Posterior vena cava (tissue), 2 donors: ENCODE data around the gene RGS3. TPM values are rescaled to one million over a fixed set of nuclear protein-coding genes. Genes with fewer than 3 reads are reported as not detected.

Experiments
- DNase-seq: peaks from one replicate; pipeline ENCODE4 v3.0.0-alpha.2; 2020; ENCODE audit warnings: low spot score
- intact Hi-C, 2 donors: fragments of 100-400 bp; cut with DNase I; formaldehyde crosslinking; loops; one replicate each; pipeline versions ENCODE4 v1.14.1 to v1.14.2; 2022 to 2023
- total RNA-seq, 2 donors: library from RNA; stranded (reverse); fragmentation: NEBNext Ultra II Directional; extraction: Animal tissue kit (Norgen Biotek cat#: 25700); gene quantifications; one replicate each; pipeline ENCODE4 v1.2.1, GENCODE V29; 2021
- donor health status: DM: yes; HTN: yes; CAD: no.
- donor health status: DM: yes; HTN: yes; CAD: no.

The RGS3 gene
- total RNA-seq, 2 donors from 2014 or later, result 66.2 to 71.4 TPM

DNA sequence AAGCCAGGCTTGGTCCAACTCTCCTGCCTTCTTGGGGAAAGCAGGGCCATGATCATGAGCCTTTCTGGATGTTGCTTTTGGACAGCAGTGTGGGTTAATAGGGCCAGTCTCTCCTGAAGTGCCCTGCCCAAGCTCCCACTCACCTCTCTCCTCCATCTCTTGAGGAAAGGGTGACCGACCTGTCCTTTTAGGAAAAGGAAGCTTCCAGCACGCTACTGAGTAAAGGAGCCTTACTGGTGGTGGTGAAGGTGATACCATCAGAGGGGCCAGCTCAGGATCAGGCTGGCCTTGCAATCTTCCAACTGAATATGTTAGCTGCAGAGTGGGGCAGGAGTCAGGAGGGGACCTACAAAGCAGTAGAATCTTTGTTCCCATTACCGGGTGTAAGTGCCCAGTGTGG lies 2.2 kb upstream of the RGS3 start:
- intact Hi-C loops, result no loop called here
- DNase-seq, result no peak

DNA sequence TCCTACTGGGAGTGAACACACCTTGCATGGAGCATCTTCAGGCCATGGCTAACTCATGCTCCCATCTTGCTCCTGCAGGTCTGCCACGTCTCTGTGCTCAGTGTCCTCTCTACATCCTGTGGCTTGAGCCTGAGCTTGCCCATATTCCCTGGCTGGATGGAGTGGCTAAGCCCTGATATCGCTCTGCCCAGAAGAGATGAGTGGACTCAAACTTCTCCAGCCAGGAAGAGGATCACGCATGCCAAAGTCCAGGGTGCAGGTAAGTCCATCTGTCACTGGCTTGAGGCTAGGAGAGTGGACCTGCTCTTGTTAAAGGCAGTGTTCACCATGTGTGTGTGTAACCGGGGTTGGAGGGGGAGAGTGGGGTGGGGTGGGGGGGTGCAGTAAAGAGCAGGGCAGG lies 1.6 kb upstream of the RGS3 start:
- intact Hi-C loops, result no loop called here
- DNase-seq, result no peak

DNA sequence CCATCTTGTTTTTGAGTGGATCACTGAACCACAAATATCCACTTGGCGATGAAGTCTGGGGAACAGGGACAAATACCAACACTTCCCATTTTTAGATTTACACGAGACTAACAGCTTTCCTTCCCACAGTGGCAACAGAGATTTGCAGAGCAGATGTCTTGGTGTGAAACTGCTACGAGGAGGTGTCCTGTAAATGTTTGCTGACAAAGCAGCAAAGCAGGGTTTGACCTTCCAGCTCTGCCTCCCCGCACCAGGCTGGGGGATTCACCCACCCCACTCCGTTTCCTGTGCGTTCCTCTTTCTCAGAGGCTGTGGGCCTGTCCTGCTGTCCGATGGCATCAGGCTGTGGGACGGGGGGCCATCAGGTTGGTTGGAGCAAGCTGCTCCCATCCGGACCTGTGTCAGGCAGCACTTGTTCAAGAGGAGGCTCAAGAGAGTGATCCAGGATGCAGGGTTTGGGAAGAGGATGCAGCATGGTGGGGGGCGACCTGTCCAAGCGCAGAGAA lies 693 bp upstream of the RGS3 start:
- DNase-seq, result no peak
- intact Hi-C loops, result no loop called here

DNA sequence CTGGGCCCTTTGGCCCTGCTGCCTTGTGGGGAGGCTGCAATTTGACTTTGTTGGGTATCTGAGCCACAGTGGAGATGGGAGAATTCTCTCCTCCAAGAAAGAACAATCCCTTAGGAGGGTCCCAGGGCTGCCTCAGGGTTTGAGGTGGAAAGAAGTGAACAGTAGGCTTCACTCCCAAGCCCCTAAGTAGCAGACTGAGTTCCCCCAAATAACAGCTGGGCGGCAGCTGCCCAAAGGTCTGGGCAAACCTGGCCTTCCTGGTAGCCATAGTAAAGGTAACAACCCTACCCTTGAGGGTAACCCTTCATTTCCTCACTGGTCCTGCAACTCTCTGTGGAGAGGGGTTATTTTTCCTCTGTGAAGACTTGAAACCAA lies 746 bp downstream of the RGS3 start:
- DNase-seq, result no peak
- intact Hi-C loops, result no loop called here

DNA sequence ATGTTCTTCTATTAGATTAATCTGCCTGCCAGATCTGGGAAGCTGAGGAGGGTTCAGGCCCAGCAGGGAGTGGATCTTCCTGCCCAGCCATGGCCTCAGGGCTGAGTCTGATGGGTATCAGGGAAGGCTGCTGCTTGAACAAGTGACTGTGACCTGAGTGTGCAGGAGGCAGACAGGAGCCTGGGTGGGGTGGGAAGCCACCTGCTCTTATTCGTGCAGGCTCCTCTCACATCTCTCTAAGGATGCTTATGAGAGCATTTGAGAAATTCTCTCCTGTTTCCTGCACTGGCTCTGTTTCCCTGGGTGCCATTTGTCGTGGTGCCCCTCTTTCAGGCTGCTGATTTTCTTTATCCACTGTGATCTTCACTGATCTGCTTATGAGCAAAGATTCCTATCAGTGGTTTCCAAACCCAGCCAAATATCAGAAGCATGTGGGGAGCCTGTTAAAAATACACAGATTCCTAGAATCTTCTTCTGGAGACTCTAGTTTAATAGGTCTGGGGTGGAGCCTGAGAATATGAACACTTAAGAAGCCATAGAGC lies 2.1 kb downstream of the RGS3 start:
- intact Hi-C loops, result no loop called here
- no peak for DNase-seq

DNA sequence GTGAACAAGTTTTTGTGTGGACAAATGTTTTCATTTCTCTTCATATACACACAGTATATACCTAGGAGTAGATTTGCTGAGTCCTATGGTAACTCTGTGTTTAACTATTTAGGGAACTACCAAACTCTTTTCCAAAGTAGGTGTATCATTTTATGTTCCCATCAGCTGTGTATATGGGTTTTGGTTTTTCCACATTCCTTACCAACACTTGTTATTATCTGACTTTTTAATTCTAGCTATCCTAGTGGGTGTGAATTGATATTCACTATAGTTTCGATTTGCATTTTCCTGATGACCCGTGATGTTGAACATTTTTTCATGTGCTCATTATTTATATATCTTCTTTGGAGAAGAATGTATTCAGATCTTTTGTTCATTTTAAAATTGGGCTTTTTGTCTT lies 3.7 kb downstream of the RGS3 start:
- DNase-seq, result no peak
- intact Hi-C loops, result no loop called here

DNA sequence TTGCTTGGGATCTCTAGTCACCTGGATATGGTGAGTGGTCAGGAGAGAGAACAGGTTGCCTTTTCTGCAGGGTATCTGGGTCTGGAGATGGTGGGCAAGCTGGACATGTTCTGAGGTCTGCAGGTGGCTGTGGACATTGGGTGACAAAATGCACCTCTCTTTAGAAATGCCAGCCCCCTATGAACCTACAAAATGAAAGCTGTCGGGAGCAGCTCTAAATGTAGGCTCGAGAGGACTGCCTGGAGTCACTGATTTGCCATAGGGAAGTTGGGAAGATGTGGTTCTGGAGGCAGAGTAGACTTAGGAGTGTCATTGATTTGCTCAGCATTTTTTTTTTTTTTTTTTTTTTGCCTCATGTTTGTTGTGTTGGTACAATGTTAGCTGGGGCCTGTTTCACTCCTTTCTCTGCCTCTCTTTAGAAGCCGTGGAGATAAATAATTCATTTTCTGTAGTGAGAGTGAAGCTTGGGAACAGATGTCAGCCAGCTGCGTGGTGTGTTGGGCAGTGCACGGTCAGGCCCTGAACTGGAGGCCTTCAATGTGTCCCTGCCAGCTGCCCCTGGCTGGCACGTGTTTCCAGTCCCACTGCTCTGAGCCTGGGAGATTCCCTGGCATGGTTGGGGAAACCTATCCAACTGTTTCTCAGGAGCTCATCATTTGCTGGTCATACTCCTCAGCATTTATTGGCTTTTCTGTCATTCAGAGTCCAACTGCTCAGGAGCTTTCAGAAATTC lies 5.4 kb downstream of the RGS3 start:
- intact Hi-C loops, result no loop called here
- DNase-seq, result no peak

DNA sequence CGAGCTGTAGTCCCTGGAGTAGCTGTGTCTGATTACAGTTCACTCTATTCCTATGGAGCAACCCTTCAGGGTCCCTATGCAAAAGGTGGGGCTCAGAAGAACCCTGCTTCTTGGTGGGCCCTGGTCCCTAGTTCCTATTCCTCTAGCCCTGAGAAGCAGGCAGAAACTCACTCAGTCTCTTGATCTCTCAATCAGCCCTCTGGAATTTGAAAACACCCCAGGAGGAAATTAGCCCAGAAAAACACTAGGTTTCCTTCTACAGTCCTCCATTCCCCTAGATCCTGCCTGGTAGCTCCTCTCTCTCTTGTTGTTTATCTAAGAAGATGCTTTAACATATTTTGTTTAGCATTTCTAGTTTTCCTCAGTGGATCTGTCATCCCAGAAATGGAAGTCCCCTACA lies 7.6 kb downstream of the RGS3 start:
- DNase-seq, result no peak
- intact Hi-C loops, result no loop called here

DNA sequence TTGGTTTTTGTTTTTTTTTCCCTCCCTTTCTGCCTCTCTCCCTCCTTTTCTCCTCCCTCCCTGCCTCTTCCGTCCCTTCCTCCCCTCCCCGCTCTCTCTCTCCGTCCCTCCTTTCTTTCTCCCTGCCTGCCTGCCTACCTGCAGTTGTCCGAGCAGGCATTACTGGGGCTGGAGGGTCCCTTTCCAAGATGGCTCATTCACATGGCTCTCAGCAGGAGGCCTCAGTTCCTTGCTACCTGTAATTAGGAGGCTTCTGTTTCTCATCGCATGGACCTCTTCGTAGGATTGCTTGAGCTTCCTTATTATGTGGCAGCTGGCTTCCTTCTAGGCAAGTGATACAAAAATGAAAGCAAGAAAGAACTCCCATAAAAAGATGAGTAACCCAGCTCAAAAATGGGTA lies 8.0 kb downstream of the RGS3 start:
- DNase-seq, result no peak
- intact Hi-C loops, result no loop called here

DNA sequence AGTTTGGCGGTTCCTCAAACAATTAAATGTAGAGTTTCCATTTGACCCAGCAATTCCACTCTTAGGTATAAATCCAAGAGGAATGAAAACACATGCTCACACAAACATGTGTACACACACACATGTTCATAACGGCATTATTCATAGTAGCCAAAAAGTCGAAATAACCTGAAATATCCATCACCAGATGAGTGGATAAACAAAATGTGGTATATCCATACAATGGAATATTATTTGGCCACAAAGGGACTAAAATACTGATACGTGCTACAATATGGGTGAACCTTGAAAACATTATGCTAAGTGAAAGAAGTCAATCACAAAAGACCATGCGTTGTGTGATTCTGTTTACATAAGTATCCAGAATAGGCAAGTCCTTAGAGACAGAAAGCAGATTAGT lies 8.7 kb downstream of the RGS3 start:
- DNase-seq, result no peak
- intact Hi-C loops, result no loop called here

DNA sequence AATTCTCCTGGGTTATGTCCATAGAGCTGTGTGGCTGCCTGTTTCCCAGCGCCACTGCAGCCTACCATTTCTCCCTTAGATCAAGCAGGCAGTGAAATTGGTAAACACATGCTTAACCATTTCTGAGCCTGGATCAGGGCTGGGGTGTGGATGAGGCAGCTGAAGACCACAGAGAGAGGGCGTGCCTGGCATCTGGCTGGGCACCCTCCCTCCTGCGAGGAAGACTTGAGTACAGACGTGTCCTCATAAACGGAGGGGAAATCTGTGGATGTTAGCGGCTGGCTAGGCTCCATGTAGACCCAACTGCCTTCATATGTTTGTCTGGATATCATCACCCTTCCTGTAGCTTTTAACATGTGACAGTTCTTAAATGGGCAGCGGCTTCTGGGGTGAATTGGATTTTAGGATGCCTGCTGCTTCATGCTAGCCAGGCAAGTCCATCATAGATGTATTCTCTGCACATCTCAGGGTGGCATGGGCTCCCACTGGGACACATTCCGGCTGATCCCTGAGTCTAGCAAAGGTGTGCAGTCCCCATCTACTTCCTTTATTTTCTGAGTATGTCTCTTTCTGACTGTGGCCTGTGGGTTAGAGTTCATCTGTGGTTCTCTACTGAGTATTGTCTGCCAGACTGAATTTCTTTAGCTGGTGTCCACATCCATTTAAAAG lies 11.0 kb downstream of the RGS3 start:
- intact Hi-C loops, result no loop called here
- no peak for DNase-seq

DNA sequence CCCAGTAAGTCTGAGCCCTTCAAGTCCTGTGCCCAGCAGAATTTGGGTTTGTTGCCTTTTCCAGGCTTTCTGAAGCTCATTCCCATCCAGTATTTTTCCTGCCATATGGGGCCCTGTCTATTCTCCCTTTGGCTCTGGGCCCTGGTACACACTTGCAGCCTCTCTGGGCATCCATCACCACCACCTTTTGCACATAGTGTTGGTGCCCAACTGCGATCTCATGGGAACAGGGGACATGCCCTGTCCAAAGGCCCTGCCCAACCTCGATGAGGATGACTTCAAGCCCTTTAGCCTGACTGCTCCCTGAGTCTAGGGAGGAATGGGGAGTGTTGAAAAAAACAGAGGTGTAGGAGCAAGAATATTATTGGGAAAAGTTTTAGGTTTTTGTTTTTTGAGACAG lies 11.5 kb downstream of the RGS3 start:
- intact Hi-C loops, result no loop called here
- no peak for DNase-seq

DNA sequence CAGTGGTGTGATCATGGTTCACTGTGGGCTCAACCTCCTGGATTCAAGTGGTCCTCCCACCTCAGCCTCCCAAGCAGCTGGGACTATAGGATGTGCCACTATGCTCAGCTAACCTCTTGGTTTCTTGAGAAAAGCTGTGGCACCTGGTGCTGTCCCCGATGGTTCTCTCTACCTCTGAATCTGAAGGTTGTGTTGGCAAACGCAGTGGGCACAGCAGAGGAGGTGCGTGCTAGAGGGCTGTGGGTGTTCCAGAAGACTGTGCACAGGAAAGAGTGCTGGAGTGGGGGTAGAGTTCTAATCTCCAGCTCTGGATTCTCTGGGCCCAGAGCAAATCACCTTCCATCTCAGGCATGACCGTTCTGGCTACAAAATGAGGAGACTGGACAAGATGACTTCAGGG lies 12.5 kb downstream of the RGS3 start:
- intact Hi-C loops, result no loop called here
- DNase-seq, result no peak

DNA sequence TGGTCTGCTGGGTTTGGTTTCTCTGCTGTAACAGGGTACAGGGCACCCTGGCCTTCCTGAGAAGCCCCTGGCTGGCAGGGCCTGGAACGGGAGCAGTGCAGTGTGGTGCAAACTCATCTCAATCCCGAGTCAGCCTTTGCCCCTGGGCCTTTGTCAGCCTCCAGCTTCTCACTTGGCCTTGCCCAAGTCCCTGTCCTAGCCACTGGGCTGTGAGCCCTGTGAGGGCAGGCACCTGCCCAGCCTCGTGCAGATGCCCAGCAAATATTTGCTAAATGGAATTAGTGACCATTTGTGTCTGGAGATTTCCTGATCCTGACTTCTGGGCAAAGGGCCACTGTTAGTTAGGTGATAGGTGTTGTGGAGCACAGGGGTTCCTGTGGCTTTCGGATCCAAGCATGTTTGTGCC lies 13.0 kb downstream of the RGS3 start:
- no peak for DNase-seq
- intact Hi-C loops, result no loop called here

DNA sequence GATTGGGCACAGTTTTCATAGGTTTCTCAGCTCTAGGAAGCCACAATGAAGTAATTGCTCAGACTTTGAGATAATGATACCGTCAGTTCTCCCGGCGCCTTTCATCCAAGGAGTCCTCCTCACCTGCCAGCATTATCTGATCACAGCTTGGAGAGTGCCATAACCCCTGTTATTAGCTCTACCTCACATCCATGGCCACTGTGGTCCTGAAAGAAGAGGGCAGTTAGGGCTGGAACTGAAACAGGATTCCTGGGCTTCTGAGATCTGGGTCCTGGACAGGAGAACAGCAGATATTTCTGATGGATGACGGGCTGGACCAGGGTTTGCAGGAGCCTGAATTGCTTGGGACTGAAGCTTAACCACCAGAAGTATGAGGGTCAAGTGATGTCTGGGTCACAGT lies 13.5 kb downstream of the RGS3 start:
- DNase-seq, result no peak
- intact Hi-C loops, result no loop called here

DNA sequence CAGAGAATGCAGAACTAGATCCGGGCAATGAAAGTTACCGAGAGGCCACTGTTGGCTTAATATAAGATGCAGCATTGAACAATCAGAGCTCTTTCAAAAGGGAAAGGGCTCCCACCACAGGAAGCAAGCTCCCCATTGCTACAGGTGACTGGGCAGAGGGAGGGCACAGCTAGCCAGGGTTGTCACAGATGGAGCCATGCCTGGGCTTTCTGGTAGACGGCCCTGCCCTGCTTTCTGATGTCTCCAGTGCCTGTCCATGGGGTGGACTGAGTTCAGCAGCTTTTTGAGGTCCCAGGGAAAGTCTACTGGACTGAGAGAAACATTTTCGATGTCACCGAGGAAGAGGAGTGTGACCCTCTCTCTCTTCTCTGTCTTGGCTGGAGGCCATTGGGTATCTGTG lies 14.1 kb downstream of the RGS3 start:
- intact Hi-C loops, result no loop called here
- DNase-seq, result no peak

DNA sequence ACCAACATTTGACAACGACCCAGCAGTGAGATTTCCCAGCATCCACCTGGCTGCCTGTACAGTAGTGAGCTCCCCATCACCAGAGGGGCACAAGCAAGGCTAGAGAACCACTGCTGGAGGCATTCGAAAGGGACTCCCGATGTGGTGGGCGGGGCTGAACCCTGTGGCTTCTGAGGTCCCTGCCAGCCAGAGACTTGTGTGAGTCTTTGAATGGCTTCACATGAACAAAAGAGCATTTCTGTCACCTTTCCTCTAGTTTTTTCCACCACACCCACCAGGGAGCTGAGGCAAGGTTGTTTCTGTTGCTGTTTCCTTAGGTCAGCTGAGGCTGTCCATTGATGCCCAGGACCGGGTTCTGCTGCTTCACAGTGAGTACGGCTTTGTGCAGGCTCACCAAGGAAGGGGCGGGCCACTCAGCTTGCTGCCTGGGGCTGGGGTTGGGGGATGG lies 15.7 kb downstream of the RGS3 start:
- no peak for DNase-seq
- intact Hi-C loops, result no loop called here

DNA sequence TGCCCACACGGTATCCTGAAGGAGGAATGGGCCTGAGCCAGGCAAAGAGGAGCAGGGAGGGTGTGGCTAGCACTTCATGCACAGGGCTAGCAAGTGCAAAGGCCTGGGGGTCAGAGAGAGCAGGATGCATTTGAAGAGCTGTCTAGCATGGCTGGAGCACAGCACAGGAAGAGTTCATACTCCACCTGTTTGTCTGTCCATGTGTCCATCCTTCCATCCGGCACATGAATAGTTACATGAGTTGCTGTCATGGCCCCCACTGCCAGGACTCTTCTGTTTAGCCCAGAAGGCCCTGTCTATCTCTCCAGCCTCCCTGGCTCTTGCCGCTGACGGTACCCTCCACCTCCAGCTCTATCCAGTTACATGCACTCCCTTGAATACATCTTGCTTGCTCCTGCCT lies 17.1 kb downstream of the RGS3 start:
- DNase-seq, result no peak
- intact Hi-C loops, result no loop called here

DNA sequence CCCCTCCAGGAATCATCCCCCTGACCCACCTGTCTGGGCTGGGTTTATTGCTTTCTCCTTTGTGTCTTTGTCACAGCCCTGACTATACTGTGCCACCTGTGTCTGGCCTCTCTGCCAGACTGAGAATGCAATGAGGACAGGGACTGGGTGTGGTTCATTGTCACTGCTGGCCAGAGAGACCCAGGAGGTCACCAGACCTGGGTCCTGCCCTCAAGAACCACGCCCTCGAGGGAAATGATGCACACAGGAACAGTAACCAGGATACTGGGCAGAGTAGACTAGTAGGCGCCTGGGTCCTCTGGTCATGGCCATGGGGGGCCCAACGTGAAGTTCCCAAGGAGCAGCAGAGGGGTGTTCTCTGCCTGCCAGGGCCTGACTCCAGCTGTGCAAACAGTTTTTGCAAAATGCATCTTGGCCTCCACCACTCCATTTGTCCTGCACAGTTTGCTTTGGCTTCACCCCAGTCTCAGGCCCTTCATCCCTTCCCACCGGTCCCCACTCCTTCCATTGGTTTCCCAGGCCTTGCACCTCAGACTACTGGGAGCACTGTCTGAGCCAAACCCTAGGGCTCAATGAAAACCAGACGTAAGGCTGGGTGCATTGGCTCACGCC lies 17.8 kb downstream of the RGS3 start:
- DNase-seq, result no peak
- intact Hi-C loops, result no loop called here

DNA sequence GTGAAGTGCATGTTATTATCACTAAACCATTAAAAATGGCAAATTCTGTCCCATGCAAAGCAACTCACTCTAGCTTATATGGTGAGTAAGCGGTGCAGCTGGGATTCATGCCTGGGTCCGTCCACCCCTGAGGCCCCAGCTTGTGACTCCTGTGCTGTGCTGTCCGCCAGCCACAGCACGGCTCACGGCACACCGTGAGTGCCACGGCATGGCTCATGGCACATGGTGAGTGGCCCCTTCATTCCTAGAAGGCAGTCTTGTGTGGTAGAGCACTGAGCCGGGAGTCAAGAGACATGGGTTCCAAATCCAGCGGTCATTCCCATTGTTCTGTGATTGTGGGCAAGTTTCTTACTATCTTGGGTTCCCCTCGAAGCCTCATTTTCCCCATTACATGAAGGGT lies 18.8 kb downstream of the RGS3 start:
- DNase-seq, result no peak
- intact Hi-C loops, result no loop called here
